DMS153 treated with DMSO at 0.1 percent for 48 hours (cell line): ENCODE results near the gene FANCL.
"Not testable (repeated sequence)": the region's sequence is repeated elsewhere in the genome, so short reads cannot be mapped to it uniquely, and the experiment has no call there.

Experiments used
- DNase-seq: peaks from one replicate; lab custom pipeline; 2025; ENCODE audit not compliant: unreplicated experiment; lab: John Stamatoyannopoulos, UW

The FANCL gene

DNA sequence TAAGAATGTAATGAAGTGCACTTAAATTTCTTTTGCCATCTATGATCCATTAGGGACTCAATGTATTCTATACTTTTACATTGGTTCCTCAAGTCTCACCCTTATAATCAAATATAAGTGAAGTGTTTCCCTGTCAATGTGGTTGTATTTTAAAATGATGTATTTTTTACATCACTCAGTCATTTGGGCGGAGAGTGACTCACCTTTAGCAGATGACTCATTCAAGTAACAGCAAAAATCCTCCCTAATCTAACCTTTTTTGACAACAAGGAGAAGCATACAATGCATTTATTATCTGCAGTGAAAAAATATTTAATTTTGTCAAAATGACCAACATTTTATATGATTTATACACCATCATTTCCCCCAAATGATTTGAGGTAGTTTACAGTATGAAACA lies 94.4 kb downstream of the FANCL start:
- no peak for DNase-seq

DNA sequence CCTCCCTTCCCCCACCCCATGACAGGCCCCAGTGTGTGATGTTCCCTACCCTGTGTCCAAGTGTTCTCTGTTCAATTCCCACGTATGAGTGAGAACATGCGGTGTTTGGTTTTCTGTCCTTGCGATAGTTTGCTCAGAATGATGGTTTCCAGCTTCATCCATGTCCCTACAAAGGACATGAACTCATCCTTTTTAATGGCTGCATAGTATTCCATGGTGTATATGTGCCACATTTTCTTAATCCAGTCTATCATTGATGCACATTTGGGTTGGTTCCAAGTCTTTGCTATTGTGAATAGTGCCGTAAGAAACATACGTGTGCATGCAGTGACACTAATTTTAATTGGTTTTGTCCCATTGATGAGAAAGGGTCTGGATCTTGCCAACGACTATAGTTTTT lies 95.4 kb downstream of the FANCL start:
- DNase-seq, result not testable (repeated sequence)

DNA sequence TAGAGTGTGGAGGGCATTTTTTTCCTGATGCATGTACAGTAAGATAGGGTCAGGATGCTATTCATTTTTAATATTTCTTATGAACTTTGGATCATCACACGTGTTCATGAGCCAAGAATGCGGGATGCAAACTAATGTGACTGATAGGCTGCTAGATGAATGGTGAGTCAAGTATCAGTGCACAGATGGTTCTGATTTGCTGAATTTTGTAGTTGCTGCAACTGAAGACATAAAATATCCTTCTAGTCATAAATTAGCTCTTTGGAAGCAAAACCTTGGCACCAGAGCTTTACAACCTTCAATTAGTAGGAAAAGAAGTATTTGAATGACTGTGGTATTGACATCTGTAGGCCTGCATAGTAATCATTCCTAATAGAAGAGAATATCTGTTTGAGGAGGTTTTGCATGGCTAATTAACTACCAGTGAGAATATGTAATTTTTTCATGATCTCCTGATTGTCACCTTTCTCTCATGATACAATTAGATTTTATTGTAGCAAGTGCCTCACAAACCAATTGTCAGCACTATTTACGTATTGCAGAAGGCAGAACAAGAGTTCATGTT lies 100.5 kb downstream of the FANCL start:
- DNase-seq, result no peak

DNA sequence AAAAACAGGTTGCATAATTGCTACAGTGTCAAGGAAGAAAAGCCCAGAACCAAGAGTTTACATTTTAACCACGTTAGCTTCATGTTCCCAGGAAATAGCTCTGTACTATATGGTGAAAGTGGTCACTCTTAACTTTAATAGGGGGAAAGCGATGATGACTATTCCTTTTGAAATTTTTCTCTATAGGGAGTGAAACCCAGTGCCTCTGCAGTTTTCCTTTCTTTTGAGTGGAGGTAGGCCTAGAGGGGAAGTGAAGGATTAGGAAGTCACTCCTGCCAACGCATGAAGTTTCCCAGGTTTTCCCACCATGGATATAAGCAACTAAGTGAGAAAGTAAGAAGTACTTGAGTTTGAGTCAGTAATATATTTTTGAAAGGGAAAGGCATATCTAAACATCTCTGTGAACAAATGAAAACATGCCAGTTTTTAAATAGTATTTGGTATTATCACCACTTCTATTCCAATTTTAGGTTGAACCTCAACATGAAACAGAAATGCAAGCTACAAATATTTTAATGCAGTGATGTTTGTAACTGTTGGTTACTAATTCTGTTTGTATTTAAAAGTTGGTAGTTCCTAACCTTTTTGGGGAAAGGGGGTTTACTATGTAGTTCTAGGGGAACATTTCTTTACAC lies 102.6 kb downstream of the FANCL start:
- no peak for DNase-seq

DNA sequence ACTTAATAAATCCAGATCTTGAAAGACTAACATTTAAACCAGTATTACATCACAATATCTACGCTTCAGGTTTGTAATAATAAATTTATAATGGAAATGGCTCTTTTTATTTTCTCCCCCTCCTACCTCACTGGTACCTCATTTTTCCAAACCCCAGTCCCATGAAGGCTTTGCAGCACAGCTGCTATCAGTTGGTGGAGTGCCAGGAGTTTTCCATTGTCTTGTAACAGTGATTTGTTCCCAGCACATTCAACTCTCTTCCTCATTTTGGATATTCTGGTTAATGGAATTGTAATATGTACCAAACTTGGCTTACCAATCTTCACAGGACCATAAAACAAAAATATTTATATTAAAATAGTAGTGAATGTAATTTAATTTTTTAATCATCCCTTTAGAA lies 103.3 kb downstream of the FANCL start:
- no peak for DNase-seq

DNA sequence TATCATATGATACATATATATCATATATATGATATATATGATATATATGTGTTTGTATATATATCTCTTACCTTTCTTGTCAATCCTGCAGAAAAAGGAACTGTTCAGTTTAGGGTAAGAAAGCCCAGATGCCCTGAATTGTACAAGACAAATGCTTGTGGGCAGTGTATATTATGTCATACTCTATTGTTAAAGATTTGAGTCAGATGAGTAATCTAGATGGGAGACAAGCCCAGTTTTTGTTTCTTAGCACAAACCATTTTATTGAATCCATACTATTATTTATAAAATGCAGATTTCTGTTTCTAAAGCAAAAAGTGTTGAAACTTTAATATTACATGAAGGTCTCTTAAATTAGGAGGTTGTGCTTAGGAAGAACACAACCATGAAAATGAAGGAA lies 103.9 kb downstream of the FANCL start:
- DNase-seq, result no peak

DNA sequence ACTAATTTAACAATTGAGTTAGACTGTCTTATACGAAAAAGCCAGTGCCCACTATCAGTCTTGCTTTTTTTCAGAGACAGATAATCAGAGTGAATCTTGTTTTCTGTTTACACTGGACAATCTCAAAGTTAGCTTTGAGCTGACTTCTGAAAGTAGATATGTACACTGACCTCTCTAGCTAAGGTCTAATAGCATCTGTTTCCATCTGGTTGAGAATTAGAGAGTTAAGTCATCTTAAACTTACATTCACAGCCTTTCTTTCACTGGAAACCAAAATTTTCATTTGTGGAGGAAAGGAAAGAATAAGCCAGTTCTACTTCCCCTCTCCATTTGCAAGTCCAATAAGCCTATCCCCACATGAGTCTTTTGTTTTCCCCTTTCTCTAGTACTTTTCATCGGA lies 105.3 kb downstream of the FANCL start:
- DNase-seq, result no peak

DNA sequence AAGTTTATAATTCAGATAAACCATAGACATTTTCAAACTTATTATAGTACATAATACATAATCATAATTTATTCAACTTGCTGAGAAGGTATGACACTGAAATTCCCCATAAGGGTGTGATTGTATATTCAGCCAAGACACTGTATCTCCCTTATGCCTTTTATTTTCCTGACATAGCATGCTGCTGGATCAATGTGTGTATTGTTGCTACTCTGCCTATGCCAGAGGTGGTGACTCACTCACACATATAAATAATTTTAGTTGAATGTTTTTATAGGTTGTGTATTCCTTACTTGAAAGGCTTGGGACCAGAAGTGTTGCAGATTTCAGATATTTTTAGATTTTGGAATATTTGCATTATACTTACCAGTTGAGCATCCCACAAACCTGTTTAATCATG lies 107.7 kb downstream of the FANCL start:
- no peak for DNase-seq

DNA sequence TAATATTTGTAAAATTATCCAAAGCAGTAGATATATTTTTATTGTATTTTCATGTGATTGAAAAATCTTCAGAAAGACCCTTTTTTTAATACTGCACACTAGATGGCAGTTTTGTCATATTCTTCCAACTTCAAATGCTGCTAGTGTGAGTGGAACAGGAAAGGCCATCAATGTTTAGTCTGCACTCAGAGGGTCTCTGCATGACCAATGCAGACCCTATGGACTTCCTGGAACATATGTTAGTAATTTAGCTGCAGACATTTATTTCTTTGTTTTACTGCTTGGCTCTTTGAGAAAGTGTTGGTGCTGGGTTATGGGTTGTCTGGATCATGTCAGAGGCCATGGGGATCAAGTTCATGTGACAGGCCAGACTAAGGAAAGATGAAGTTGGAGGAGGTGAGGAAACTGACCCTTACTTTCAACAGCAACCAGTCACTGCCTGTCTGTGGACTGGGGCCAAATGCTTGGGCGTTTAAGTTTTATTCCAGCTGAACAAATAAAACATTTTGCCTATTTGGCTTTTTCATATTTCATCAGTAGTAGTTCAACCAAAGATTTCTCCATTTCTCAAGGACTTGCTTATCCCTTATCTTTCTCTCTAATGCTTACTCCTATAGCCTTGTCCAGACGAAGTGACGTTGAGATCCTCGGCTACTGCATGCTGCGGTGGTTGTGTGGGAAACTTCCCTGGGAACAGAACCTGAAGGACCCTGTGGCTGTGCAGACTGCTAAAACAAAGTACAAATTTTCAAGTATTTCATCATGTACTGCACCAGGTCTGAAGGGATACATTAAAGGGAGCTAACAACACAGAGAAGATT lies 109.7 kb downstream of the FANCL start:
- DNase-seq, result no peak

DNA sequence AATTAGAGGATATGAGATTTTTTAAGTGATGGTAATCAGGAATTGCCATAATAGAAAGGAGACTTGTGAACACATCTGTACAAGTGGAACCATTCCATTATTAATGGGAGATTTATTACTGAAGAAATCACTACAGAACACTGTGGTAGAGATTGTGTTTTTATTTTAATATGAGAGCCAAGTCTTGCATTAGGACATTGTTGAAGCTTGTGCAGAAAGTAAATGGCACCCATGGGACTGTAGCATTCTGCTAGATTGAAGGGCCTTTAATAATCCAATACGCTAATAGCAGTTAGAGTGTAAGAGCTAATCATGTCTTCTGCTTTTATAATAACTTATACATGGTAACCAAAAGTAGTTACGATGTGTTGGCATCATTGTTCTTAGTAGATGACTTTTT lies 110.9 kb downstream of the FANCL start:
- DNase-seq, result no peak

DNA sequence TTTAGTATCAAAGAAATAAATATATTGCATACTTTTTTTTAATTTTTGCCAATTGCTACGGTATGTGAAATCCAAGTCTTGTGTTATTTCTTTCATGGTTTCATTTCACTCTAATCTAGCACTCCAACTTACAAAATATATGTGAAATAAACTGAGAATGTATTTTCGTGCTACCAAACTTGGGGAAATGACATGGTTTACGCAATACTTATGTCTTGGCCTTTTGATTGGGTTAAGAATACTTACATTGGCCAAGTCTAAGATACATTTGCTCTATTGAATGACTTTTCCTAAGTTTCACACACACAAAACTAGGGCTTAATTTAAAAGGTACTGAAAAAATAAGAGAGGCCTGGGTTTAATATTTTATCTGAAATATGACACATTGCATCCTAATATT lies 114.0 kb downstream of the FANCL start:
- DNase-seq, result no peak

DNA sequence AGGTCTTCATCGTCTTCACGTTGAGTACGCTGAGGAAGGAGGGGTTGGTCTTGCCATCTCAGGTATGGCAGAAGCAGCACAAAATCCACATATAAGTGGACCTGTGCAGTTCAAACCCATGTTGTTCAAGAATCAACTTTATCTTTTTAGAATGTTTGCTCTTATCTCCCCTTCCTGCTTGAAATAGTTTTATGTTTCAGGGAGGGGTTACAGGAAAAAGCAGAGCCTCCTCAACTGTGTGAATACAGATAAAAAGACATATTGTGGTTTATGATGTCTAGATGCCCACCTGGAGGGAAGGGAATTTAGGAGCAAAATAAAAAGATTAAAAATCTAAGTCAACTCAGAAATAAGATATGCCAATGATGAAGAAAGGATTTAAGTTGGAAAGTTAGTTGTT lies 118.6 kb downstream of the FANCL start:
- no peak for DNase-seq

DNA sequence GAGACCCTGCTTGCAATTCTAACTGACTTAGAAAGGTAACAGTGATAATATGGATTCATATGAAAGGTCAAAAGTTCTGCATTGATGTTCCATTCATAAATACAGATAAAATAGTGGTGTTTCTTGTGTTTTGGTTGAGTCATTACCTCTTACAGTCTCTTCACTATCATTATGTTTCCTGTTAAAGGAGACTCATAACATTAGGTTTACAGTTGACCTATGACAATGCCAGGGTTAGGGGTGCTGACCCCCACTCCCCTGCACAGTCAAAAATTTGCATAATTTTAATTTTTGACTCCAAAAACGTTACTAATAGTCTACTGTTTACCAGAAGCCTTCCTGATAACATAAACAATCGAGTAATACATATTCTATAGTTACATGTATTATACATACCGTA lies 119.1 kb downstream of the FANCL start:
- no peak for DNase-seq

DNA sequence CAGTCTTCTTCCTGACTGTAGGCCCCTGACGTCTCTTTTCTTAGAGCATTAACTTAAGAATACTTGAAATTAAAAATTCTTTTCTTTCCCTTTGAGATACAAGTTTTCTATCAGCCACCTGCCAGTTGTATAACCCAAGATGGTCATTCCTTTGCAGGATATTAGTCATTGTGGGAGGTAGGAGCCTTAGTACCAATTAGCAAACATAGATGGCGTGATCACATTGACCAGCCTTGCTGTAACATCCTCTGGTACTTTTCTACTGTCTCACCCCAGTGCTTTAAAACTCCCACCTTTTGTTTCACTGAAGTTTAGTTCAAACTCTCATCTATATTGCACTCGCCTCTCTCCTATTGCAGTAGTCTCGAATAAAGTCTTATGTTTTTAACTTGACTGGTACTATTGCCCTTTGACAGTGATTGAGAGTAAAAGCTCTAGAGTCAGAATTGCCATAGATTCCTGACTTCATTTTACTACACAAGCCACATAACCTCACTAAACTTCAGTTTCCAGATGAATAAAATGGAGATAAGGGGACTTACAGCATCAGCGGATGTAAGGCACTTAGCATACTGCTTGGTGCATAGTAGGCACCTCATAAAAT lies 120.4 kb downstream of the FANCL start:
- no peak for DNase-seq

DNA sequence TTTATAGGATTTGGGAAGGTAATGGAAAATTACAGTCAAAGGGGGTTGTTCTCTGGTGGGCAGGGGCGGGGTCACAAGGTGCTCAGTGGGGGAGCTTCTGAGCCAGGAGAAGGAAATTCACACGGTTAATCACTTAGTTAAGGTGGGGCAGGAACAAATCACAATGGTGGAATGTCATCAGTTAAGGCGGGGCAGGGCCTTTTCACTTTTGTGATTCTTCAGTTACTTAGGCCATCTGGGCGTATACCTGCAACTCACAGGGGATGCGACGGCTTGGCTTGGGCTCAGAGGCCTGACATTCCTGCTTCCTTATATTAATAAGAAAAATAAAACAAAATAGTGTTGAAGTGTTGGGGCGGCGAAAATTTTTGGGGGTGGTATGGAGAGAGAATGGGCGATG lies 127.6 kb downstream of the FANCL start:
- not testable (repeated sequence) for DNase-seq

DNA sequence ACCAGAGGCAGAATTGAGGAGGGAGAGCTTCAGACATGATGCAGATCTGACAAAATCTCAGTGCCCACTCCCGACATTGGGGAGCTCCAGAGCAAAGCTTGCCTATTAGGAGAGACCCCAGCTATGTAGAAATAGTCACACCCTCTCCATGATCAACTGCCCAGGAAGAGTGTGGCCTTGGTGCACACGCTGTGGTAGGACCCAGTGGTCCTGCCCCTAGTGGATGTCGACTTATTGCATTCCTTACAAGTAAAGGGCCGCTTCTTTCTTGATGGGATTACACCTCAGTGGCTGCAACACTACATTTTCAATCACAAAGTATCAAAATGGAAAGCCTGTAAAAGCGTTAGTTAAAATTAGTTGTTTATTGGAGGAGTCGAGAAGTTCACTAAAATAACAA lies 130.4 kb downstream of the FANCL start:
- DNase-seq, result no peak

DNA sequence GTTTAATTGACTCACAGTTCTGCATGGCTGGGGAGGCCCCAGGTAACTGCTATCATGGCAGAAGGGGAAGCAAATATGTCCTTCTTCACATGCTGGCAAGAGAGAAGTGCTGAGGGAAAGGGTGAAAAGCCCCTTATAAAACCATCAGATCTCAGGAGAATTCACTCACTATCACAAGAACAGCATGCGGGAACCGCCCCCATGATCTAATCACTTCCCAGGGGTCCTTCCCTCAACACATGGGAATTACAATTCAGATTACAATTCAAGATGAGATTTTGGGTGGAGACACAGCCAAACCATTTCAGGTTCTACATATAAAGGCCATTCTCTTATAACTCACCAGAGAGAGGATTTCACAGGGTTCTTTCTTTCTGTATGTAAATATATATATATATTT lies 131.6 kb downstream of the FANCL start:
- DNase-seq, result no peak
